Measurements from ENCODE around the gene ZFP30. TPM values are rescaled to one million over a fixed set of nuclear protein-coding genes. Genes with fewer than 3 reads are reported as not detected.

Gene ZFP30
- total and polyA plus RNA-seq, 8 donors: 0.45 to 27.7 (median 4.2) TPM

DNA sequence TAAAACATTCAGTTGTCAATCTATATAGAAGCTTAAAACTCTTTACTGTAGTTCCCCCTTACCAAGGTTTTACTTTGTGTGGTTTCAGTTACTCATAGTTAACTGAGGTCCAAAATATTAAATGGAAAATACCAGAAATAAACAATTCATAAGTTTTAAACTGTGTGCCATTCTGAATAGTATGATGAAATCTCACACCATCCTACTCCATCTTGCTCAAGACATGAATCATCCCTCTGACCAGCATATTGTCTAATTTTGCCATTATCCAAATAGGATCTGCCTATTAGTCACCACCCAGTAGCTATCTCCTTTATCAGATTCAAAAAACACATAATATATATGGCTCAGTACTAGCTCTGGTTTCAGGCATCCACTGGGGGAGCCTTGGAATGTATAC, 83.1 kb downstream of the ZFP30 start:
- DNase-seq: no peak
- TF ChIP-seq POLR2A (IDR thresholded peaks at IDR 0.05): no peak
- Histone ChIP-seq H3K27ac (no peak overlapping the region), H3K4me3 (no peak overlapping the region), H3K4me1 (no peaks in the 10 kb centered on the region), H3K9me3 (peaks cover 0 to 42% (median 14%) of the 10 kb centered on the region in 4 donors), H3K27me3 (no peaks in the 10 kb centered on the region), H3K36me3 (peaks cover 0 to 70% (median 25%) of the 10 kb centered on the region in 4 donors)
- intact Hi-C loops (cut with DNase I; ENCODE audit: low total_unique reads): no loop called here

GRCh38 chr19:37565370-37565669, 89.9 kb downstream of the ZFP30 start:
- H3K27me3 ChIP-seq: no peaks in the 10 kb centered on the region
- H3K27ac ChIP-seq: no peak overlapping the region
- no peak for TF ChIP-seq POLR2A (IDR thresholded peaks at IDR 0.05)
- H3K4me3 ChIP-seq: no peak overlapping the region
- H3K36me3 ChIP-seq: peaks cover 15 to 82% (median 43%) of the 10 kb centered on the region in 4 donors
- no peaks in the 10 kb centered on the region for H3K4me1 ChIP-seq
- intact Hi-C loops (cut with DNase I; ENCODE audit: low total_unique reads): no loop called here
- peaks cover 0 to 89% (median 37%) of the 10 kb centered on the region in 4 donors for H3K9me3 ChIP-seq
- no peak for DNase-seq

GRCh38 chr19:37564624-37565369, 90.5 kb downstream of the ZFP30 start:
- H3K36me3 ChIP-seq: peaks cover 15 to 82% (median 43%) of the 10 kb centered on the region in 4 donors
- peaks cover 0 to 89% (median 39%) of the 10 kb centered on the region in 4 donors for H3K9me3 ChIP-seq
- H3K4me3 ChIP-seq: no peak overlapping the region
- no peaks in the 10 kb centered on the region for H3K4me1 ChIP-seq
- H3K27ac ChIP-seq: no peak overlapping the region
- TF ChIP-seq EP300 (IDR thresholded peaks at IDR 0.05) (no peak), POLR2AphosphoS5 (IDR thresholded peaks at IDR 0.05) (no peak), POLR2A (IDR thresholded peaks at IDR 0.05) (no peak)
- TF ChIP-seq, protein P1, sequence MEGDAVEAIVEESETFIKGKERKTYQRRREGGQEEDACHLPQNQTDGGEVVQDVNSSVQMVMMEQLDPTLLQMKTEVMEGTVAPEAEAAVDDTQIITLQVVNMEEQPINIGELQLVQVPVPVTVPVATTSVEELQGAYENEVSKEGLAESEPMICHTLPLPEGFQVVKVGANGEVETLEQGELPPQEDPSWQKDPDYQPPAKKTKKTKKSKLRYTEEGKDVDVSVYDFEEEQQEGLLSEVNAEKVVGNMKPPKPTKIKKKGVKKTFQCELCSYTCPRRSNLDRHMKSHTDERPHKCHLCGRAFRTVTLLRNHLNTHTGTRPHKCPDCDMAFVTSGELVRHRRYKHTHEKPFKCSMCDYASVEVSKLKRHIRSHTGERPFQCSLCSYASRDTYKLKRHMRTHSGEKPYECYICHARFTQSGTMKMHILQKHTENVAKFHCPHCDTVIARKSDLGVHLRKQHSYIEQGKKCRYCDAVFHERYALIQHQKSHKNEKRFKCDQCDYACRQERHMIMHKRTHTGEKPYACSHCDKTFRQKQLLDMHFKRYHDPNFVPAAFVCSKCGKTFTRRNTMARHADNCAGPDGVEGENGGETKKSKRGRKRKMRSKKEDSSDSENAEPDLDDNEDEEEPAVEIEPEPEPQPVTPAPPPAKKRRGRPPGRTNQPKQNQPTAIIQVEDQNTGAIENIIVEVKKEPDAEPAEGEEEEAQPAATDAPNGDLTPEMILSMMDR (IDR thresholded peaks at IDR 0.05): no peak
- DNase-seq: no peak
- H3K27me3 ChIP-seq: no peaks in the 10 kb centered on the region
- intact Hi-C loops (cut with DNase I; ENCODE audit: low total_unique reads): no loop called here
- WGBS, 5 donors: 92 to 97% (median 94%) methylated on average over 7 of the region's 7 CpGs

Small RNAs within 50 kb of the gene (small RNA-seq; reads per million reads assigned to genes)
- gene SELENOKP1: 0 reads per million in 4 donors

Other genes with a start within 250 kb of the ZFP30 start
- gene ZNF569, start 188.0 kb downstream of the ZFP30 start, total RNA-seq: 10 to 100 TPM in 1 of 5 donors, 1 to 10 TPM in 2, not detected in 2; 2.0 to 25.4 (median 7.2) TPM
- 1 to 10 TPM; 1.7 to 2.6 (median 2.1) TPM for gene ZNF569, start 188.0 kb downstream of the ZFP30 start, polyA plus RNA-seq
- 10 to 100 TPM in 2 of 5 donors, 1 to 10 TPM in 3; 3.8 to 17.1 (median 8.8) TPM for gene ZNF570, start 186.1 kb downstream of the ZFP30 start, total RNA-seq
- 1 to 10 TPM; 1.4 to 2.4 (median 1.6) TPM for gene ZNF570, start 186.1 kb downstream of the ZFP30 start, polyA plus RNA-seq
- 10 to 100 TPM in 3 of 5 donors, 1 to 10 TPM in 1, under 1 TPM in 1; 0.29 to 46.4 (median 13.4) TPM for gene ZNF793, start 148.5 kb downstream of the ZFP30 start, total RNA-seq
- 1 to 10 TPM in 2 of 3 donors, under 1 TPM in 1; 0.81 to 3.0 (median 1.8) TPM for gene ZNF793, start 148.5 kb downstream of the ZFP30 start, polyA plus RNA-seq
- gene ZNF571, start 60.7 kb downstream of the ZFP30 start, total RNA-seq: 1 to 10 TPM; 1.7 to 7.2 (median 3.6) TPM
- 1 to 10 TPM; 1.3 to 2.1 (median 1.7) TPM for gene ZNF571, start 60.7 kb downstream of the ZFP30 start, polyA plus RNA-seq
- gene ZNF540, start 60.6 kb downstream of the ZFP30 start, total RNA-seq: 10 to 100 TPM in 1 of 5 donors, 1 to 10 TPM in 4; 2.6 to 16.5 (median 6.4) TPM
- gene ZNF540, start 60.6 kb downstream of the ZFP30 start, polyA plus RNA-seq: 1 to 10 TPM; 1.9 to 4.0 (median 2.9) TPM
- 1 to 10 TPM; 1.4 to 7.0 (median 4.6) TPM for gene ZNF607, start 64.3 kb upstream of the ZFP30 start, total RNA-seq
- 1 to 10 TPM in 2 of 3 donors, under 1 TPM in 1; 0.76 to 2.8 (median 1.3) TPM for gene ZNF607, start 64.3 kb upstream of the ZFP30 start, polyA plus RNA-seq
- gene ZNF573, start 124.1 kb upstream of the ZFP30 start, total RNA-seq: 10 to 100 TPM in 3 of 5 donors, 1 to 10 TPM in 1, not detected in 1; 3.1 to 22.6 (median 11.0) TPM
- gene ZNF573, start 124.1 kb upstream of the ZFP30 start, polyA plus RNA-seq: 1 to 10 TPM in 2 of 3 donors, under 1 TPM in 1; 0.68 to 2.7 (median 1.2) TPM

Data from stomach (tissue), 9 donors.